Stimulated activated CD4-positive, alpha-beta T cell treated with anti-CD3 and anti-CD28 coated beads, Interleukin-12 subunit alpha, Interleukin-12 subunit beta, amount 100 ng/mL, for 4 hours (primary cell): Measurements from ENCODE around the gene DNAJC1.
"Not testable (repeated sequence)": the region's sequence is repeated elsewhere in the genome, so short reads cannot be mapped to it uniquely, and the experiment has no call there.

Source experiments
- DNase-seq: peaks from one replicate; pipeline ENCODE4 v3.0.0-alpha.2; 2020

DNAJC1 gene

GRCh38 chr10:22003177-22003963 is at the start of gene DNAJC1:
DNAJC1 (minus strand) TSS chr10:22003730; CDS start chr10:22003434, 296 bp downstream.
- DNase-seq: peak; percentile 99

GRCh38 chr10:22053048-22053447 is 49.5 kb upstream of the DNAJC1 start:
- DNase-seq: no peak

- DNase-seq: no peak
Observed at GRCh38 chr10:22049635-22050034, 46.1 kb upstream of the DNAJC1 start.

- DNase-seq: no peak
Observed at GRCh38 chr10:22047812-22048211, 44.3 kb upstream of the DNAJC1 start.

- DNase-seq: no peak
Observed at GRCh38 chr10:22043327-22043633, 39.8 kb upstream of the DNAJC1 start.

- no peak for DNase-seq
Observed at GRCh38 chr10:22042557-22043326, 39.2 kb upstream of the DNAJC1 start.

GRCh38 chr10:22034333-22034732 is 30.8 kb upstream of the DNAJC1 start:
- no peak for DNase-seq

GRCh38 chr10:22032268-22032667 is 28.7 kb upstream of the DNAJC1 start:
- DNase-seq: not testable (repeated sequence)

- DNase-seq: no peak
Observed at GRCh38 chr10:22030421-22030820, 26.9 kb upstream of the DNAJC1 start.

GRCh38 chr10:22029445-22030236 is 26.1 kb upstream of the DNAJC1 start:
- no peak for DNase-seq

- DNase-seq: no peak
Observed at GRCh38 chr10:22027364-22028238, 24.1 kb upstream of the DNAJC1 start.

- no peak for DNase-seq
Observed at GRCh38 chr10:22026287-22026686, 22.8 kb upstream of the DNAJC1 start.

GRCh38 chr10:22023508-22023907 is 20.0 kb upstream of the DNAJC1 start:
- DNase-seq: no peak

GRCh38 chr10:22022257-22023032 is 18.9 kb upstream of the DNAJC1 start:
- peak; percentile 50 for DNase-seq

GRCh38 chr10:22021144-22021543 is 17.6 kb upstream of the DNAJC1 start:
- not testable (repeated sequence) for DNase-seq

GRCh38 chr10:22017283-22018020 is 13.9 kb upstream of the DNAJC1 start:
- DNase-seq: no peak

GRCh38 chr10:22016046-22016705 is 12.6 kb upstream of the DNAJC1 start:
- no peak for DNase-seq

- no peak for DNase-seq
Observed at GRCh38 chr10:22010973-22011408, 7.5 kb upstream of the DNAJC1 start.

GRCh38 chr10:22010539-22010938 is 7.0 kb upstream of the DNAJC1 start:
- no peak for DNase-seq

- DNase-seq: no peak
Observed at GRCh38 chr10:22006379-22006884, 2.9 kb upstream of the DNAJC1 start.
